ENCODE measurements around the gene FAM110D. TPM values are rescaled to one million over a fixed set of nuclear protein-coding genes. Genes with fewer than 3 reads are reported as not detected.

The FAM110D gene
- polyA plus RNA-seq, 1 of the 3 experiments (the other 2 are of a cell fraction) = 0.64 TPM

DNA sequence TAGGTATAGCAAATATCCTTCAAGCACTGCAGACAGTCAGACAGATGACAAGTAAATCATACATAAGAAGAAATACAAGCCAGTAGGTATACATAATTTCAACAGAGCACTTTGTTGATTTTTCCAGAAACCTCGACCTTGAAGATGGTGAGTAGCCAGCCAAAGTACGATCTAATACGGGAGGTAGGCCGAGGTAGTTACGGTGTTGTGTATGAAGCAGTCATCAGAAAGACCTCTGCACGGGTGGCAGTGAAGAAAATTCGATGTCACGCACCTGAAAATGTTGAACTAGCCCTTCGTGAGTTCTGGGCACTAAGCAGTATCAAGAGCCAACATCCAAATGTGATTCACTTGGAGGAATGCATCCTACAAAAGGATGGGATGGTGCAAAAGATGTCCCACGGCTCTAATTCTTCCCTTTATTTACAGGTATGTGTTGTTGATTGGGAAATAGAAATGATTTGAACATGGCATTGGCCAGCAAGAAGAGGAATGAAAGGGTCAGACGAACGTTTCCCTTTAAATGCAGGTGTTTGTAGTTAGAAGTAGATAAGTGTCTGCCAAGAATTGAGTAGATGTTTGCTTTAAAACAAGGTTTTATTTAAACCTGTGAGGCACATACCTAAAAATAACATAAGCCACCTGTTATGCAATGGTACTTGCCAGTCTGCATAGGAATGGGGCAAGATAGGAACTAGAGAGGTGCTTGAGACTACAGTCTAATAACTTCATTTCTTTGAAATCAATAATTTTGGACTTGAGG, 44.5 kb upstream of the FAM110D start:
- CTCF ChIA-PET = interaction anchor here (1.1 to 15.7 kb wide), 3 partner anchors 10 to 207 kb away, joined by 4 to 235 read pairs (median 7); no protein-coding TSS in a partner anchor
- H3K4me1 ChIP-seq (ENCODE audit: control insufficient read depth in 1 of 2, insufficient read depth in 2 of 2, low read depth in 1 of 2, low read length in 1 of 2) = peaks cover 5 to 13% of the 10 kb centered on the region in 2 experiments
- no peaks in the 10 kb centered on the region for H3K9me2 ChIP-seq
- H3K9me3 ChIP-seq = no peaks in the 10 kb centered on the region
- DNase-seq = no peak
- POLR2A ChIA-PET = interaction anchor here (1.0 kb wide), 1 partner anchor 13 kb away, joined by 3 read pairs; no protein-coding TSS in a partner anchor
- 87% methylated on average over 12 of the region's 12 CpGs for WGBS (ENCODE audit: low lambda C conversion rate)
- H3F3A ChIP-seq (replicated peaks; ENCODE audit: insufficient read depth) = no peaks in the 10 kb centered on the region
- no peak overlapping the region for H3K27ac ChIP-seq (ENCODE audit: low read depth in 2 of 2, low read length in 1 of 2)
- H3K4me2 ChIP-seq = no peak overlapping the region
- H3K79me2 ChIP-seq (ENCODE audit: insufficient read depth) = peaks cover 24% of the 10 kb centered on the region
- H3K4me3 ChIP-seq (ENCODE audit: low read depth in 2 of 2, low read length in 1 of 2) = no peak overlapping the region
- H3K27me3 ChIP-seq (ENCODE audit: insufficient read depth) = no peaks in the 10 kb centered on the region
- peaks cover 15 to 23% of the 10 kb centered on the region in 2 experiments for H3K36me3 ChIP-seq (replicated peaks in 1 of 2; ENCODE audit: control insufficient read depth in 1 of 2, insufficient read depth in 2 of 2, low read length in 1 of 2)
- H2AFZ ChIP-seq (ENCODE audit: low read depth) = no peak overlapping the region
- no peak overlapping the region for H3K9ac ChIP-seq
- TF ChIP-seq, protein P1, sequence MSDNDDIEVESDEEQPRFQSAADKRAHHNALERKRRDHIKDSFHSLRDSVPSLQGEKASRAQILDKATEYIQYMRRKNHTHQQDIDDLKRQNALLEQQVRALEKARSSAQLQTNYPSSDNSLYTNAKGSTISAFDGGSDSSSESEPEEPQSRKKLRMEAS (IDR thresholded peaks at IDR 0.05; ENCODE audit: low read depth) = no peak
- TF ChIP-seq JUND (IDR thresholded peaks at IDR 0.05) (no peak), FOXM1 (IDR thresholded peaks at IDR 0.05; ENCODE audit: low read depth) (no peak), RFX5 (IDR thresholded peaks at IDR 0.05; ENCODE audit: low read length) (no peak), NFIC (IDR thresholded peaks at IDR 0.05; ENCODE audit: borderline replicate concordance) (no peak), FOSL2 (IDR thresholded peaks at IDR 0.05; ENCODE audit: borderline replicate concordance, low read depth) (no peak), SIN3A (IDR thresholded peaks at IDR 0.05; ENCODE audit: borderline replicate concordance, low read depth, low read length) (no peak), CHD2 (IDR thresholded peaks at IDR 0.05; ENCODE audit: low read length, partially characterized antibody) (no peak), TAF1 (IDR thresholded peaks at IDR 0.05; ENCODE audit: borderline replicate concordance, low read depth, low read length) (no peak), EP300 (IDR thresholded peaks at IDR 0.05; ENCODE audit: borderline replicate concordance in 1 of 2, low read depth in 1 of 2, low read length in 1 of 2) (no peak), RCOR1 (IDR thresholded peaks at IDR 0.05; ENCODE audit: low read length) (no peak), NRF1 (IDR thresholded peaks at IDR 0.05; ENCODE audit: low read depth, low read length) (no peak), GATA2 (CRISPR knock-in tag; IDR thresholded peaks at IDR 0.05) (no peak), YY1 (IDR thresholded peaks at IDR 0.05; ENCODE audit: low read depth) (no peak)
- TF ChIP-seq, protein P2, sequence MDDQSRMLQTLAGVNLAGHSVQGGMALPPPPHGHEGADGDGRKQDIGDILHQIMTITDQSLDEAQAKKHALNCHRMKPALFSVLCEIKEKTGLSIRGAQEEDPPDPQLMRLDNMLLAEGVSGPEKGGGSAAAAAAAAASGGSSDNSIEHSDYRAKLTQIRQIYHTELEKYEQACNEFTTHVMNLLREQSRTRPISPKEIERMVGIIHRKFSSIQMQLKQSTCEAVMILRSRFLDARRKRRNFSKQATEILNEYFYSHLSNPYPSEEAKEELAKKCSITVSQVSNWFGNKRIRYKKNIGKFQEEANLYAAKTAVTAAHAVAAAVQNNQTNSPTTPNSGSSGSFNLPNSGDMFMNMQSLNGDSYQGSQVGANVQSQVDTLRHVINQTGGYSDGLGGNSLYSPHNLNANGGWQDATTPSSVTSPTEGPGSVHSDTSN (IDR thresholded peaks at IDR 0.05) = no peak
- TF ChIP-seq, protein P3, sequence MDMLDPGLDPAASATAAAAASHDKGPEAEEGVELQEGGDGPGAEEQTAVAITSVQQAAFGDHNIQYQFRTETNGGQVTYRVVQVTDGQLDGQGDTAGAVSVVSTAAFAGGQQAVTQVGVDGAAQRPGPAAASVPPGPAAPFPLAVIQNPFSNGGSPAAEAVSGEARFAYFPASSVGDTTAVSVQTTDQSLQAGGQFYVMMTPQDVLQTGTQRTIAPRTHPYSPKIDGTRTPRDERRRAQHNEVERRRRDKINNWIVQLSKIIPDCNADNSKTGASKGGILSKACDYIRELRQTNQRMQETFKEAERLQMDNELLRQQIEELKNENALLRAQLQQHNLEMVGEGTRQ (IDR thresholded peaks at IDR 0.05; ENCODE audit: borderline replicate concordance, low read depth, low read length) = no peak
- TF ChIP-seq, protein P4, sequence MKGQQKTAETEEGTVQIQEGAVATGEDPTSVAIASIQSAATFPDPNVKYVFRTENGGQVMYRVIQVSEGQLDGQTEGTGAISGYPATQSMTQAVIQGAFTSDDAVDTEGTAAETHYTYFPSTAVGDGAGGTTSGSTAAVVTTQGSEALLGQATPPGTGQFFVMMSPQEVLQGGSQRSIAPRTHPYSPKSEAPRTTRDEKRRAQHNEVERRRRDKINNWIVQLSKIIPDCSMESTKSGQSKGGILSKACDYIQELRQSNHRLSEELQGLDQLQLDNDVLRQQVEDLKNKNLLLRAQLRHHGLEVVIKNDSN (IDR thresholded peaks at IDR 0.05; ENCODE audit: borderline replicate concordance, low read depth) = no peak
- no peaks in the 10 kb centered on the region for H4K20me1 ChIP-seq (ENCODE audit: insufficient read depth)
